ENCODE results near the gene CTSZ.

CTSZ gene

GRCh38 chr20:59047938-59048680, 41.1 kb upstream of the CTSZ start:
- TF ChIP-seq CTCF (IDR thresholded peaks at IDR 0.05; ENCODE audit: insufficient read depth, low read length, poor library complexity, severe bottlenecking): no peak
- Histone ChIP-seq H3K36me3 (ENCODE audit: control insufficient read depth, insufficient read depth, low read length) (no peaks in the 10 kb centered on the region), H3K27me3 (replicated peaks; ENCODE audit: control insufficient read depth, insufficient read depth, low read length) (no peaks in the 10 kb centered on the region), H3K4me3 (replicated peaks; ENCODE audit: low read depth, low read length) (no peak overlapping the region)
- no peak for DNase-seq (ENCODE audit: extremely low read depth, insufficient read length)

- Histone ChIP-seq H3K27me3 (replicated peaks; ENCODE audit: control insufficient read depth, insufficient read depth, low read length) (no peaks in the 10 kb centered on the region), H3K36me3 (ENCODE audit: control insufficient read depth, insufficient read depth, low read length) (no peaks in the 10 kb centered on the region), H3K4me3 (replicated peaks; ENCODE audit: low read depth, low read length) (no peak overlapping the region)
- TF ChIP-seq CTCF (IDR thresholded peaks at IDR 0.05; ENCODE audit: insufficient read depth, low read length, poor library complexity, severe bottlenecking): no peak
- no peak for DNase-seq (ENCODE audit: extremely low read depth, insufficient read length)
Observed at GRCh38 chr20:59046862-59047261, 39.8 kb upstream of the CTSZ start.

GRCh38 chr20:59044796-59045195, 37.7 kb upstream of the CTSZ start:
- Histone ChIP-seq H3K27me3 (replicated peaks; ENCODE audit: control insufficient read depth, insufficient read depth, low read length) (no peaks in the 10 kb centered on the region), H3K4me3 (replicated peaks; ENCODE audit: low read depth, low read length) (no peak overlapping the region), H3K36me3 (ENCODE audit: control insufficient read depth, insufficient read depth, low read length) (no peaks in the 10 kb centered on the region)

GRCh38 chr20:59044295-59044694, 37.2 kb upstream of the CTSZ start:
- H3K4me3 ChIP-seq (replicated peaks; ENCODE audit: low read depth, low read length): no peak overlapping the region
- no peaks in the 10 kb centered on the region for H3K36me3 ChIP-seq (ENCODE audit: control insufficient read depth, insufficient read depth, low read length)
- no peak for TF ChIP-seq CTCF (IDR thresholded peaks at IDR 0.05; ENCODE audit: insufficient read depth, low read length, poor library complexity, severe bottlenecking)
- DNase-seq (ENCODE audit: extremely low read depth, insufficient read length): no peak
- no peaks in the 10 kb centered on the region for H3K27me3 ChIP-seq (replicated peaks; ENCODE audit: control insufficient read depth, insufficient read depth, low read length)

More at GRCh38 chr20:59044796-59045195, 37.7 kb upstream of the CTSZ start:
- DNase-seq (ENCODE audit: extremely low read depth, insufficient read length): no peak
- no peak for TF ChIP-seq CTCF (IDR thresholded peaks at IDR 0.05; ENCODE audit: insufficient read depth, low read length, poor library complexity, severe bottlenecking)

GRCh38 chr20:59043698-59044097, 36.6 kb upstream of the CTSZ start:
- no peaks in the 10 kb centered on the region for H3K36me3 ChIP-seq (ENCODE audit: control insufficient read depth, insufficient read depth, low read length)

More at GRCh38 chr20:59043698-59044097, 36.6 kb upstream of the CTSZ start:
- TF ChIP-seq CTCF (IDR thresholded peaks at IDR 0.05; ENCODE audit: insufficient read depth, low read length, poor library complexity, severe bottlenecking): no peak
- Histone ChIP-seq H3K27me3 (replicated peaks; ENCODE audit: control insufficient read depth, insufficient read depth, low read length) (no peaks in the 10 kb centered on the region), H3K4me3 (replicated peaks; ENCODE audit: low read depth, low read length) (no peak overlapping the region)
- DNase-seq (ENCODE audit: extremely low read depth, insufficient read length): no peak

Measured in GM06990 (cell line).